Neural cell (in vitro differentiated cells): ENCODE data around the gene LMO1. TPM values are rescaled to one million over a fixed set of nuclear protein-coding genes. Genes with fewer than 3 reads are reported as not detected.

Experiments
- H2AFZ ChIP-seq: fragments of 200-600, 300-800 bp; sonication (generic), shearing (Covaris generic); 2 replicates; pipeline ENCODE4 v1.6.0; 2014; ENCODE audit warnings: low read depth, mild to moderate bottlenecking, antibody characterized with exemption, low read length, moderate library complexity
- H3F3A ChIP-seq: fragments of 200-600 bp; shearing (Covaris generic); 2 replicates; pipeline ENCODE4 v1.6.1; 2016; ENCODE audit warnings: mild to moderate bottlenecking, moderate library complexity, mixed read lengths, antibody characterized with exemption, low read length; ENCODE audit not compliant: insufficient read depth, poor library complexity, severe bottlenecking
- H3K27ac ChIP-seq: fragments of 200-600, 300-800 bp; sonication (generic), shearing (Covaris generic); 2 replicates; pipeline ENCODE4 v1.5.1; 2014; ENCODE audit warnings: mild to moderate bottlenecking, low read length, moderate library complexity
- H3K27me3 ChIP-seq: fragments of 300-800, 200-600 bp; sonication (generic), shearing (Covaris generic); 2 replicates; pipeline ENCODE4 v1.6.0; 2014; ENCODE audit warnings: mild to moderate bottlenecking, low read depth, low read length, moderate library complexity; ENCODE audit not compliant: insufficient read depth
- H3K36me3 ChIP-seq: fragments of 300-800, 200-600 bp; sonication (generic), shearing (Covaris generic); 2 replicates; pipeline ENCODE4 v1.5.1; 2014; ENCODE audit warnings: mild to moderate bottlenecking, antibody characterized with exemption, low read length, moderate library complexity; ENCODE audit not compliant: insufficient read depth
- H3K4me2 ChIP-seq: fragments of 300-800, 200-600 bp; sonication (generic), shearing (Covaris generic); 2 replicates; pipeline ENCODE4 v1.6.0; 2014; ENCODE audit warnings: mild to moderate bottlenecking, low read length
- H3K4me3 ChIP-seq: fragments of 300-800, 200-600 bp; sonication (generic), shearing (Covaris generic); 2 replicates; pipeline ENCODE4 v1.5.1; 2014; ENCODE audit warnings: mild to moderate bottlenecking, low read length, moderate library complexity
- H3K79me2 ChIP-seq: fragments of 200-600 bp; shearing (Covaris generic); replicated peaks from 2 replicates; pipeline ENCODE4 v1.6.0; 2014; ENCODE audit warnings: mild to moderate bottlenecking, low read length, moderate library complexity; ENCODE audit not compliant: insufficient read depth
- H3K9ac ChIP-seq: fragments of 300-800, 200-600 bp; sonication (generic), shearing (Covaris generic); 2 replicates; pipeline ENCODE4 v1.6.1; 2016; ENCODE audit warnings: mild to moderate bottlenecking, low read length, mixed read lengths
- H3K9me2 ChIP-seq: fragments of 200-600 bp; shearing (Covaris generic); 2 replicates; pipeline ENCODE4 v1.6.1; 2016; ENCODE audit warnings: mild to moderate bottlenecking, low read length, mixed read lengths; ENCODE audit not compliant: insufficient read depth
- H3K9me3 ChIP-seq: fragments of 200-600, 300-800 bp; sonication (generic), shearing (Covaris generic); 2 replicates; pipeline ENCODE4 v1.6.1; 2016; ENCODE audit warnings: mild to moderate bottlenecking, mixed run types, low read length, moderate library complexity, mixed read lengths
- H4K20me1 ChIP-seq: fragments of 200-600 bp; shearing (Covaris generic); 2 replicates; pipeline ENCODE4 v1.6.1; 2016; ENCODE audit warnings: mild to moderate bottlenecking, mixed run types; ENCODE audit not compliant: insufficient read depth
- EP300 ChIP-seq: fragments of 450-650 bp; conservative IDR thresholded peaks from 2 replicates; pipeline ENCODE4 v1.6.1; 2014; ENCODE audit warnings: antibody characterized with exemption, mild to moderate bottlenecking, moderate library complexity; ENCODE audit not compliant: poor library complexity, severe bottlenecking
- EZH2 ChIP-seq: fragments of 200-600, 300-800 bp; shearing (Covaris generic), sonication (generic); IDR thresholded peaks from 2 replicates; pipeline ENCODE4 v1.6.1; 2014; ENCODE audit warnings: antibody characterized with exemption, low read length, borderline replicate concordance, mild to moderate bottlenecking; ENCODE audit not compliant: insufficient read depth, poor library complexity, severe bottlenecking
- MXI1 ChIP-seq: fragments of 450-650 bp; conservative IDR thresholded peaks from 2 replicates; pipeline ENCODE4 v1.6.1; 2014; ENCODE audit warnings: antibody characterized with exemption, mild to moderate bottlenecking; ENCODE audit not compliant: poor library complexity, severe bottlenecking
- POLR2AphosphoS5 ChIP-seq: IDR thresholded peaks from 2 replicates; pipeline ENCODE4 v1.6.1; 2012
- RAD21 ChIP-seq: fragments of 450-650 bp; conservative IDR thresholded peaks from 2 replicates; pipeline ENCODE4 v1.6.1; 2014; ENCODE audit warnings: antibody characterized with exemption, mild to moderate bottlenecking, moderate library complexity
- SMC3 ChIP-seq: fragments of 450-650 bp; conservative IDR thresholded peaks from 2 replicates; pipeline ENCODE4 v1.6.1; 2014; ENCODE audit warnings: antibody characterized with exemption, mild to moderate bottlenecking, moderate library complexity; ENCODE audit not compliant: poor library complexity
- TAF1 ChIP-seq: IDR thresholded peaks from 2 replicates; pipeline ENCODE4 v1.6.1; 2012; ENCODE audit warnings: low read depth
- polyA plus RNA-seq: library from polyadenylated mRNA; depleted of rRNA; stranded (reverse); fragments of >200 nt; gene quantifications from 2 replicates; pipeline ENCODE4 v1.2.3, GENCODE V29; 2014
- TF ChIP-seq, protein P1 (sequence below): IDR thresholded peaks from 2 replicates; pipeline ENCODE4 v1.6.1; 2012; ENCODE audit warnings: borderline replicate concordance
- TF ChIP-seq, protein P2 (sequence below): fragments of 450-650 bp; IDR thresholded peaks from 2 replicates; pipeline ENCODE4 v1.5.1; 2014; ENCODE audit warnings: antibody characterized with exemption, mild to moderate bottlenecking, moderate library complexity; ENCODE audit not compliant: poor library complexity, severe bottlenecking

The LMO1 gene
- polyA plus RNA-seq, 1 donor from 2014 or later, result 4.4 TPM

DNA sequence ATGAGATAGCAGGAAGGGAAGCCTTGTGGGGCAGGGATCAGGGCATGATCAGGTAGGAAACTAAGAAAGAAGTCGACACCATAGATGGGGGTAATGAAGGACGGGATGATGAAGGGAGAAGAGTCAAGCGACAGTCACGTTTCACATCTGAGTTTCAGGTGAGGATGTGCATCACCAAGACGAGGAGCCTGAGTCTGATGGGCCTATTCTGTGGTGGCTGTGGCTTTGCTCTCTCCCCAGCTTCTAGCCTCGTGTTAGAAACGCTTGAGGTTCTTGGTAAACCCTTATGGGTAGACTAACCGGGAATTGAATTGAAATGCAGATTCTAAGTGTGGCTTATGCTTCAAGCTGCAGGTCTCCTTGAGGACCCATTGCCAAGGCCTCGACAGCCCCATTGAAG, 45.6 kb upstream of the LMO1 start:
- Histone ChIP-seq H3K27me3 (no peaks in the 10 kb centered on the region), H3K9me3 (no peaks in the 10 kb centered on the region), H3F3A (no peaks in the 10 kb centered on the region), H4K20me1 (no peaks in the 10 kb centered on the region), H2AFZ (no peak overlapping the region), H3K9me2 (no peaks in the 10 kb centered on the region), H3K9ac (no peak overlapping the region), H3K36me3 (no peaks in the 10 kb centered on the region), H3K4me2 (no peak overlapping the region), H3K4me3 (no peak overlapping the region), H3K79me2 (no peaks in the 10 kb centered on the region), H3K27ac (no peak overlapping the region)
- TF ChIP-seq TAF1 (no peak), EZH2 (no peak), MXI1 (no peak), RAD21 (no peak), POLR2AphosphoS5 (no peak)
- TF ChIP-seq, protein P1, sequence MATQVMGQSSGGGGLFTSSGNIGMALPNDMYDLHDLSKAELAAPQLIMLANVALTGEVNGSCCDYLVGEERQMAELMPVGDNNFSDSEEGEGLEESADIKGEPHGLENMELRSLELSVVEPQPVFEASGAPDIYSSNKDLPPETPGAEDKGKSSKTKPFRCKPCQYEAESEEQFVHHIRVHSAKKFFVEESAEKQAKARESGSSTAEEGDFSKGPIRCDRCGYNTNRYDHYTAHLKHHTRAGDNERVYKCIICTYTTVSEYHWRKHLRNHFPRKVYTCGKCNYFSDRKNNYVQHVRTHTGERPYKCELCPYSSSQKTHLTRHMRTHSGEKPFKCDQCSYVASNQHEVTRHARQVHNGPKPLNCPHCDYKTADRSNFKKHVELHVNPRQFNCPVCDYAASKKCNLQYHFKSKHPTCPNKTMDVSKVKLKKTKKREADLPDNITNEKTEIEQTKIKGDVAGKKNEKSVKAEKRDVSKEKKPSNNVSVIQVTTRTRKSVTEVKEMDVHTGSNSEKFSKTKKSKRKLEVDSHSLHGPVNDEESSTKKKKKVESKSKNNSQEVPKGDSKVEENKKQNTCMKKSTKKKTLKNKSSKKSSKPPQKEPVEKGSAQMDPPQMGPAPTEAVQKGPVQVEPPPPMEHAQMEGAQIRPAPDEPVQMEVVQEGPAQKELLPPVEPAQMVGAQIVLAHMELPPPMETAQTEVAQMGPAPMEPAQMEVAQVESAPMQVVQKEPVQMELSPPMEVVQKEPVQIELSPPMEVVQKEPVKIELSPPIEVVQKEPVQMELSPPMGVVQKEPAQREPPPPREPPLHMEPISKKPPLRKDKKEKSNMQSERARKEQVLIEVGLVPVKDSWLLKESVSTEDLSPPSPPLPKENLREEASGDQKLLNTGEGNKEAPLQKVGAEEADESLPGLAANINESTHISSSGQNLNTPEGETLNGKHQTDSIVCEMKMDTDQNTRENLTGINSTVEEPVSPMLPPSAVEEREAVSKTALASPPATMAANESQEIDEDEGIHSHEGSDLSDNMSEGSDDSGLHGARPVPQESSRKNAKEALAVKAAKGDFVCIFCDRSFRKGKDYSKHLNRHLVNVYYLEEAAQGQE, result no peak

DNA sequence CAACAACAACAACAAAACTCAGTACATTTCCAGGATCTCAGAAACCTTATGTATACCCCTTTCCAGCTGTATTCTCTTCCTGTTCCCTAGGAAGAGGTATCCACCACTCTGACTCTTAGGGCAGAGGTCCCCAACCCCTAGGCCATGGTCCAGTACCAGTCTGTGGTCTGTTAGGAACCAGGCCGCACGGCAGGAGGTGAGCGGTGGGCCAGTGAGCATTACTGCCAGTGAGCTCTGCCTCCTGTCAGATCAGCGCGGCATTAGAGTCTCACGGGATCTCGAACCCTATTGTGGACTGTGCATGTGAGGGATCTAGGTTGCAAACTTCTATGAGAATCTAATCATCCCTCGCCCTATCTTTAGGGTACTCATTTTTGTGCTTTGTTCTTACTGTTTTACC, 43.9 kb upstream of the LMO1 start:
- Histone ChIP-seq H3K9me2 (no peaks in the 10 kb centered on the region), H4K20me1 (no peaks in the 10 kb centered on the region), H3K36me3 (no peaks in the 10 kb centered on the region), H3K9ac (no peak overlapping the region), H2AFZ (no peak overlapping the region), H3K9me3 (no peaks in the 10 kb centered on the region), H3F3A (no peaks in the 10 kb centered on the region), H3K4me2 (no peak overlapping the region), H3K79me2 (no peaks in the 10 kb centered on the region), H3K4me3 (no peak overlapping the region), H3K27me3 (no peaks in the 10 kb centered on the region), H3K27ac (no peak overlapping the region)
- TF ChIP-seq EP300 (no peak), TAF1 (no peak), SMC3 (no peak), MXI1 (no peak), EZH2 (no peak), POLR2AphosphoS5 (no peak), RAD21 (no peak)
- TF ChIP-seq, protein P2, sequence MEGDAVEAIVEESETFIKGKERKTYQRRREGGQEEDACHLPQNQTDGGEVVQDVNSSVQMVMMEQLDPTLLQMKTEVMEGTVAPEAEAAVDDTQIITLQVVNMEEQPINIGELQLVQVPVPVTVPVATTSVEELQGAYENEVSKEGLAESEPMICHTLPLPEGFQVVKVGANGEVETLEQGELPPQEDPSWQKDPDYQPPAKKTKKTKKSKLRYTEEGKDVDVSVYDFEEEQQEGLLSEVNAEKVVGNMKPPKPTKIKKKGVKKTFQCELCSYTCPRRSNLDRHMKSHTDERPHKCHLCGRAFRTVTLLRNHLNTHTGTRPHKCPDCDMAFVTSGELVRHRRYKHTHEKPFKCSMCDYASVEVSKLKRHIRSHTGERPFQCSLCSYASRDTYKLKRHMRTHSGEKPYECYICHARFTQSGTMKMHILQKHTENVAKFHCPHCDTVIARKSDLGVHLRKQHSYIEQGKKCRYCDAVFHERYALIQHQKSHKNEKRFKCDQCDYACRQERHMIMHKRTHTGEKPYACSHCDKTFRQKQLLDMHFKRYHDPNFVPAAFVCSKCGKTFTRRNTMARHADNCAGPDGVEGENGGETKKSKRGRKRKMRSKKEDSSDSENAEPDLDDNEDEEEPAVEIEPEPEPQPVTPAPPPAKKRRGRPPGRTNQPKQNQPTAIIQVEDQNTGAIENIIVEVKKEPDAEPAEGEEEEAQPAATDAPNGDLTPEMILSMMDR, result no peak
- TF ChIP-seq, protein P1, result no peak
